Measurements from ENCODE around the gene WWC2. TPM values are rescaled to one million over a fixed set of nuclear protein-coding genes. Genes with fewer than 3 reads are reported as not detected.

Gene WWC2
- total and polyA plus RNA-seq, 12 donors = 6.0 to 37.4 (median 31.2) TPM

- H3K27me3 ChIP-seq = no peaks in the 10 kb centered on the region
- DNase-seq (no peak), ATAC-seq (no peak)
- H3K9me3 ChIP-seq = no peaks in the 10 kb centered on the region
- no peaks in the 10 kb centered on the region for H3K36me3 ChIP-seq
- no peak overlapping the region for H3K4me3 ChIP-seq
- 86 to 87% methylated on average over 3 of the region's 3 CpGs for WGBS, 2 donors
- peaks cover 0 to 55% (median 26%) of the 10 kb centered on the region in 9 donors for H3K4me1 ChIP-seq
- TF ChIP-seq, protein P1, sequence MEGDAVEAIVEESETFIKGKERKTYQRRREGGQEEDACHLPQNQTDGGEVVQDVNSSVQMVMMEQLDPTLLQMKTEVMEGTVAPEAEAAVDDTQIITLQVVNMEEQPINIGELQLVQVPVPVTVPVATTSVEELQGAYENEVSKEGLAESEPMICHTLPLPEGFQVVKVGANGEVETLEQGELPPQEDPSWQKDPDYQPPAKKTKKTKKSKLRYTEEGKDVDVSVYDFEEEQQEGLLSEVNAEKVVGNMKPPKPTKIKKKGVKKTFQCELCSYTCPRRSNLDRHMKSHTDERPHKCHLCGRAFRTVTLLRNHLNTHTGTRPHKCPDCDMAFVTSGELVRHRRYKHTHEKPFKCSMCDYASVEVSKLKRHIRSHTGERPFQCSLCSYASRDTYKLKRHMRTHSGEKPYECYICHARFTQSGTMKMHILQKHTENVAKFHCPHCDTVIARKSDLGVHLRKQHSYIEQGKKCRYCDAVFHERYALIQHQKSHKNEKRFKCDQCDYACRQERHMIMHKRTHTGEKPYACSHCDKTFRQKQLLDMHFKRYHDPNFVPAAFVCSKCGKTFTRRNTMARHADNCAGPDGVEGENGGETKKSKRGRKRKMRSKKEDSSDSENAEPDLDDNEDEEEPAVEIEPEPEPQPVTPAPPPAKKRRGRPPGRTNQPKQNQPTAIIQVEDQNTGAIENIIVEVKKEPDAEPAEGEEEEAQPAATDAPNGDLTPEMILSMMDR (IDR thresholded peaks at IDR 0.05) = no peak
- intact Hi-C loops (cut with DNase I) = no loop called here
- peak overlapping the region in 1 of 10 donors; percentile 52 for H3K27ac ChIP-seq
Observed at GRCh38 chr4:183129125-183129524, 30.1 kb downstream of the WWC2 start.

- H3K4me1 ChIP-seq = peaks cover 0 to 50% (median 21%) of the 10 kb centered on the region in 9 donors
- no peak overlapping the region for H3K4me3 ChIP-seq
- intact Hi-C loops (cut with DNase I) = no loop called here
- no peaks in the 10 kb centered on the region for H3K9me3 ChIP-seq
- no peaks in the 10 kb centered on the region for H3K36me3 ChIP-seq
- no peak for DNase-seq
- 78 to 92% methylated on average over 2 of the region's 2 CpGs for whole genome bisulfite sequencing, 2 donors
- ATAC-seq = peak in 5 of 8 donors; percentile 18 to 46 (median 43)
- TF ChIP-seq, protein P1 (IDR thresholded peaks at IDR 0.05) = no peak
- no peaks in the 10 kb centered on the region for H3K27me3 ChIP-seq
- peak overlapping the region in 2 of 10 donors; percentile 39 to 52 for H3K27ac ChIP-seq
Observed at GRCh38 chr4:183129675-183130074, 30.6 kb downstream of the WWC2 start.

DNA sequence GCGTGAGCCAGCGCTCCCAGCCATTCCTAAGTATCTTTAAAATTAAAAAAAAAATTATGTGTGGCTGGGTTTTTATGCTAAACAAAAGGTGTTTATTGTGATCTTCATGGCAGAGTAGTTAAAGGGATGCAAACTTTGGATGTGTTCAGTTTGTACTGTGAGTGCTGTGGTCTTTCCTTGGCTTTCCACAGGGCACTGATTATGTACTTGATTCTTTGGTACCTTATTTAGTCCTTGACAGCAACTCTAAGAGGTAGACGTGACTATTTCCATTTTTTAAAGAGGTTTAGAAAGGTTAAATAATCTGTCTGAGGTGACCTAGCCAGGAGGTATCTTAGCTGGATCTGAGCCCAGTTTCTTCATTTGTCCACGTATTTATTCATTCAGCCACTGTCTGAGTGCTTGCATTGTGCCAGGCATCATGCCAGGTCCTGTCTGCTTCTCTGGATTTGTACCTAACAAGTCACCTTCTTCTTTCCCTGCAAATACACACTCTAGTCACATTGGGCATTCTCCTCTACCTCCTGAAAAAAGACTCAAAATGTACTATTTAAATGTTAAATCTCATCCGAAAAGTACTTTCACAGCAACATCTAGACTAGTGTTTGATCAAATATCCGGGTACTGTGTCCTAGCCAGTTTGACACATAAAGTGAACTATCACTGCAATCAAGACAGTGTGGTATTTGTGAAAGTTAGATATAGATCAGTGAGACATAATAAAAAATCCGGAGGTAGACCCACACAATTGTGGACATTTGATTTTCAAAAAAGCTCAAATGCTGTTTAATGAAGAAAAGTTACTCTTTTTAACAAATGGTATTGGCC lies 31.5 kb downstream of the WWC2 start:
- TF ChIP-seq, protein P1 (IDR thresholded peaks at IDR 0.05) = no peak
- DNase-seq (peak; percentile 40 to 50), ATAC-seq (peak; percentile 17 to 83 (median 70))
- Histone ChIP-seq H3K9me3 (no peaks in the 10 kb centered on the region), H3K36me3 (no peaks in the 10 kb centered on the region), H3K4me3 (no peak overlapping the region), H3K4me1 (peaks cover 0 to 45% (median 20%) of the 10 kb centered on the region in 9 donors), H3K27ac (peak overlapping the region in 5 of 10 donors; percentile 15 to 59 (median 39)), H3K27me3 (no peaks in the 10 kb centered on the region)
- WGBS, 2 donors = 54 to 62% methylated on average over 7 of the region's 7 CpGs
- intact Hi-C loops (cut with DNase I) = no loop called here

DNA sequence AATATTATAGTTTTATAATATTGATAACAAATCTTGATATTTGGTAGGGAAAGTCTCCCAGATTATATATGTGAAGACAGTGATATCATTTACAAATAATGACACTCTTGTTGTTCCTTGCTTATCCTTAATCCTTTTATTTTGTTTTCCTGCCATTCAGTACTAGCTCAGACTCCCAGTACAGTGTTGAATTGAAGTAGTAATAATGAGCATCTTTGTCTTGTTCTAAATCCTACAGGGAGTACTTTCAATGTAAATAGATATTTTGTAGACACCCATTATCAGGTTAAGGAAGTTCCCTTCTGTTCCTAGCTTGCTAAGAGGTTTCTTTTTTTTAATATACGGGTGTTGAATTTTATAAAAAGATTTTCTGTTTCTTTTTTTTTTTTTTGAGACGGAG lies 33.0 kb downstream of the WWC2 start:
- Histone ChIP-seq H3K27ac (no peak overlapping the region), H3K4me3 (no peak overlapping the region), H3K27me3 (no peaks in the 10 kb centered on the region), H3K36me3 (no peaks in the 10 kb centered on the region), H3K9me3 (no peaks in the 10 kb centered on the region), H3K4me1 (peaks cover 0 to 34% (median 17%) of the 10 kb centered on the region in 9 donors)
- TF ChIP-seq, protein P1 (IDR thresholded peaks at IDR 0.05) = no peak
- 84 to 85% methylated on average over 2 of the region's 2 CpGs for WGBS, 2 donors
- DNase-seq = no peak
- ATAC-seq = no peak
- intact Hi-C loops (cut with DNase I) = no loop called here
